GM19099 (cell line): ENCODE results near the gene ARHGEF28.

Source experiments
- POLR2A ChIP-seq: IDR thresholded peaks from 3 replicates; pipeline ENCODE4 v1.6.1; 2011; ENCODE audit warnings: low read depth; ENCODE audit not compliant: insufficient read length; ENCODE audit errors: extremely low read depth

ARHGEF28 gene

GRCh38 chr5:73615085-73615484, 10.9 kb upstream of the ARHGEF28 start:
- no peak for TF ChIP-seq POLR2A

- no peak for TF ChIP-seq POLR2A
These were observed 10.0 kb upstream of the ARHGEF28 start for GRCh38 chr5:73615947-73616346.

DNA sequence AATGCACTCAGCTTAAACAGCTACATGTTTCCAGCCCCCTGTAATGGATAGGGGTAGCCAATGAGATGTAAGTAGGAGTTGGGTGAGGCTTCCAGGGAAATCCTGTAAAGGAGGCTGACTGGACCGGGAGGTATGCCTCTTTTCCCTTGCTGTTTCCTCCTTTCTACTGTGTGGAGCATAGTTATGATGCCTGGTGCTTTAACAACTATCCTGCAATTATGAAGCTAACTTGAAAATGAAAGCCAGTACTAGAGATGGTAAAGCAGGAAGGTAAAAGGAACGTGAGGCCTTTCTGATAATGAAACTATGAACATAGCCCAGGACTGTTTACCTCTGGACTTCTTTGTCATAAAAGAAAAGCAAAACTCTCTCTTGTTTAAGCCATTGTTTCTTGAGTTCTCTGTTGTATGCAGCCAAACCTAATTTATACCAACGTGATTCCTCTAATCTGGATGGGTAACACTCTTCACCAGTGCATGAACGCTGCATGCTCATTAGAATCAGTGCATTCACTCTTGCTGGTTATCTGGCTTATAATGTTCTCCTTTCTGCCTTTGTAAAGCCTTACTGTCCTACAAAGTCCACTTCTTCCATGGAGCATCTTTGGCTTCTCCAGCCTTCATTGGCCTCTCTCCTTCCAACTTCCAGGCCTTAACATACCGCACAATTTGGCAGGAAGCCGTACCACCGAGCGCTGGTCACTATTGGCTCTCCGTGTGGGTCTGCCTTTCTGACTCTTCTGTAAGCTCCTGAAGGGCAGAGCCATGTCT, 8.3 kb upstream of the ARHGEF28 start:
- no peak for TF ChIP-seq POLR2A

- no peak for TF ChIP-seq POLR2A
These were observed 6.2 kb upstream of the ARHGEF28 start for GRCh38 chr5:73619606-73620333.

DNA sequence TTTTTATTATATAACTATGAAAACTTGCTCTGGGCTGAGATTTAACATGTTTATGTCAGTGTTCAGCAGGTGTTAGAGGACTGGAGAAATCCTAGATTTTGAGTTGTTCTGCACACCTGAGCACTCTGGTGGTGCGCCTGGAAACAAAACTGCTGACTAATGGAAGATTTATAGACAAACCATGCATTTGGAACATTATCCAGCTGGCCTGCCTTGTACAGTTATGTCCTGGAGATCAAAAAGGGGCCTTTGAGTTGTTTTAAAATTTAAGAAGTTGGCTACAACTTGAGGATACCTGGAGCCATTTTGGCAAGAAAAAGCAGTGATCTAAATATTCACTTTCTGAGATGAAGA, 5.7 kb upstream of the ARHGEF28 start:
- TF ChIP-seq POLR2A: no peak

GRCh38 chr5:73623060-73623459, 2.9 kb upstream of the ARHGEF28 start:
- TF ChIP-seq POLR2A: no peak

DNA sequence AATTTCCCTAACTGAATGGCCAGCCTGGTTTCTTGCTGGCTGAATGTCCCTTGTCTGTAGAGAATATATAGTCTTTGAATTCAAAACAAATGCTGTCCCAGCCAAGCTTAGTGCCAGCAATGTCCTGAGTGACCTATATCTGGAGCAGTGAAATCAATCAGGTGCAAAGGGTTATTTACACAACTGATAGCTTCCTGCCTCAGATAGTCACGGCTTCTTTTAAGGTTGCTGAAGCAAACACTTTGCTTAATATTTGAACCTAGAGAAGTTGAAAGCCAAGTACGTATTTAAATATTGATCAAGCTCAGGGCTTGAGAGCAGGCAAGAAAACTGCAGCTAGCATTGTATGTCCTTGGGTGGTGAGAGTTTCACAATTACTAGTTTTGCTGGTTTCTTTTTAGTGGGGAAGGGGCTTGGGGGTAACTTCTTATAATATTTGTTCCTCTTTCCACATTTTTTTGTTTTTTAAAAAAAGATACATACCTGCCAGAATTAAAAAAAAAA, 2.0 kb upstream of the ARHGEF28 start:
- no peak for TF ChIP-seq POLR2A

- no peak for TF ChIP-seq POLR2A
These were observed 1.1 kb upstream of the ARHGEF28 start for GRCh38 chr5:73624888-73625287.

- no peak for TF ChIP-seq POLR2A
These were observed 538 bp upstream of the ARHGEF28 start for GRCh38 chr5:73625372-73625943.

GRCh38 chr5:73626814-73627313, 868 bp downstream of the ARHGEF28 start:
- TF ChIP-seq POLR2A: no peak

DNA sequence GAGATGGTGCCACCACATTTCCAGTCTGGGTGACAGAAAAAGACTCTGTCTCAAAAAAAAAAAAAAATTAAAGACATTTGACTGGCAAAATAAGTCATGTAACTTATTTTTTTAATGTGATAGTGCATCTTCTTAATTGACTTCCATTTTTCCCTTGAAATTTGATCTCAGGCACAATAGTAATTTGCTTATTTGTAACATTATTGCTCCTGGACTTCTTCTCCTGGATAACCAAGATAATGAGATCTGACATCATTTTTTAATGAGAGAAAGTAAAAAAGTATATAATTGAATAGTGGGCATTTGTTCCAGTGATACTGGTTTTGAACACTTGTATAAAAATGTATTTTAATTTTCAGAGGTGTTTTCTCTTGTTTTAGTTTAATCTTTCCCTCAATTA, 3.5 kb downstream of the ARHGEF28 start:
- no peak for TF ChIP-seq POLR2A

DNA sequence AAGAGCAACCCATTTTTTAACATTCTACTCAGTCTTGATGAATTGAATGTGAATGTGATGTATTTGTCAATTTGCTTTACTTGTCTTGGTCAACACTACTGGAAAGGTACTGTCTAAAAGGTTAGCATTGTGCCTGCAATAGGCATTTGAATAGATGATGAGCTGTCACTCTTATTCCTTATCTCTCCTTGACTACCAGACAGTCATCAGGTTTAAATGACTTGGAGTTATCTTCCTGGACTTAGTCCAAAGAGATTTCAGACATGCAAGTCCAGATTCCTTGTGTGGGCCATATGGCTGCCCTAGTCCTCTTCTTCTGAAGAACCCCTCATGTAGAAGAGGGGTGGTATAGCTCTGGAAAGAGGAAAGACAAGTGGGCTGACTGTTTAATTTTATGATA, 4.8 kb downstream of the ARHGEF28 start:
- no peak for TF ChIP-seq POLR2A

DNA sequence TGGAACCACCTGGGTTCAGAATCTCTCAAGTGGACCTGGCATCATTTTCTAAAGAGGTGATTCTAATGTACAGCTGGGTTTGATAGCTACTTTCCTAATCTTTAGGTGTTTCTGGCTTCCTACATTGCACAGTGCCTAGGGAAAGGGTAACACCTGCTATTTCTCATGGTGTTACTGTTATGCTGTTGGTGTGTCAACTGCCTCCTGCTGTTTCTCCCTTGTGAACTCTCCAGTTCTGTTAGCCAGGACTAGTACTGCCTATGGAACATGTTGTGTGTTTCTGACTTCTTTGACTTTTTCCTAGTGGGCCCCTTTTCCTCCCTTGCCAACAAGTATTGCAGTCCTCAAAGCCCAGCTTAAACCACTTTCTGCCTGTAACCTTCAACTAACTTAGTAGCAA, 5.5 kb downstream of the ARHGEF28 start:
- no peak for TF ChIP-seq POLR2A

DNA sequence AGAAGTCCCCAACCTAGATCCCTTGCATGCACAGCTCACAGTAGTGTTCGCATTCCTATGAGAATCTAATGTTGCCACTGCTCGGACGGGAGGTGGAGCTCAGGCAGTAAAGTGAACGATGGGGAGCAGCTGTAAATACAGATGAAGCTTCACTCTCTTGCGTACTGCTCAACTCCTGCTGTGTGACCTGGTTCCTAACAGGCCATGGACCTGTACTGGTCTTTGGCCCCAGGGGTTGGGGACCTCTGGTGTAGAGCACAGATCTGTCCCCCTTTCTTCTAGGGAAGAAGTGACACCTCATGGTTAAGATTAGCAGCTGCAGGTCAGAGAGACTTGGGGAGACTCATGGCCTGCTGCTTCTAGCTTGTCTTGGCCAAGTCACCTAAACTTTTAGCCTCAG, 7.1 kb downstream of the ARHGEF28 start:
- TF ChIP-seq POLR2A: no peak

GRCh38 chr5:73636408-73636807, 10.4 kb downstream of the ARHGEF28 start:
- no peak for TF ChIP-seq POLR2A

- TF ChIP-seq POLR2A: no peak
These were observed 11.6 kb downstream of the ARHGEF28 start for GRCh38 chr5:73637565-73637964.

DNA sequence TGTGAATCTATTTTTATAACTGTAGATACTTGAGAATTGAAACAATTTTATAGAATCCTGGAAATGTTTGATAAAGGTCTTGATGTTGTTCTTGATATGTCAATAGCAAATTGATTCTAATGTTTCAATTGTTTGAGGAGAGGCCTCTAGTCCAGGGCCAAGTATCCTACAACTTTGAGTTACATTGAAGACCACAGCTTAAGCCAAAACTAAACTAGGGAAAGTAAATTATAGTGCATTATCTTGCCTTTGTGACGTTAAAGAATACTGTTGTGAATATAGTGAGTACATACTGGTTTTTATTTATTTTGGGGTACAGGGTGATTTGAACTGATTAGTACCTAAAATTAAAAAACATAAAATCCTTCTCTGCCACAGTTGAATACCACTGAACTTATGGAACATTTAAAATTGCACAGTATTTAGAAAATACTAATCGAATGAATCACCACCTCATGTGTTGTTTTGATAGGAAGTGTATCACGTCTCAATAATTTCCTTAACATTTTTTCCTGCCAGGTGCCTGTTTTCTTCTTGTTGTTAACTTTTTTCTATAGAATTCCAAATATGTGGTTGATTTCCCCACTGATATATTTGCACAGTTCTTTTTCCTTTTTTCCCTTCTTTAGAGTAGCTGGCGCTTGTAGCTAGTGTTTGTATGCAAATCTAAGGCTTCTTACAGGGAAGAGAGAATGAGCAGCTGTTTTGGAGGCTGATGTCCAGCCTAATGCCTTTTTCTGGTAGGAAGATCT, 12.5 kb downstream of the ARHGEF28 start:
- TF ChIP-seq POLR2A: no peak
